OCI-LY1 (cell line): Measurements from ENCODE around the gene DLGAP3.

Experiments
- H2AFZ ChIP-seq: fragments of 200-600 bp; sonication (generic), shearing (Covaris generic); 2 replicates; pipeline ENCODE4 v1.6.0; 2014; ENCODE audit warnings: antibody characterized with exemption, mild to moderate bottlenecking, low read length
- H3F3A ChIP-seq: fragments of 200-600 bp; sonication (generic), shearing (Covaris generic); 2 replicates; pipeline ENCODE4 v1.6.0; 2014; ENCODE audit warnings: mild to moderate bottlenecking, antibody characterized with exemption, low read length, moderate library complexity; ENCODE audit not compliant: insufficient read depth
- H3K27ac ChIP-seq: fragments of 200-600 bp; sonication (generic); 2 replicates; pipeline ENCODE4 v1.5.1; 2014; ENCODE audit warnings: low read length, mixed run types, mild to moderate bottlenecking, low read depth; ENCODE audit not compliant: poor library complexity, severe bottlenecking
- H3K27me3 ChIP-seq: fragments of 200-600 bp; sonication (generic); 2 replicates; pipeline ENCODE4 v1.6.0; 2014; ENCODE audit warnings: antibody characterized with exemption, mild to moderate bottlenecking, low read length, moderate library complexity; ENCODE audit not compliant: insufficient read depth
- H3K36me3 ChIP-seq: fragments of 200-600 bp; sonication (generic); 2 replicates; pipeline ENCODE4 v1.6.1; 2014; ENCODE audit warnings: mild to moderate bottlenecking, antibody characterized with exemption, low read length, moderate library complexity, mixed read lengths; ENCODE audit not compliant: insufficient read depth
- H3K4me1 ChIP-seq: fragments of 200-600 bp; sonication (generic); 2 replicates; pipeline ENCODE4 v1.5.1; 2014; ENCODE audit warnings: mild to moderate bottlenecking, low read length, moderate library complexity; ENCODE audit not compliant: insufficient read depth, severe bottlenecking
- H3K4me2 ChIP-seq: fragments of 200-600 bp; sonication (generic), shearing (Covaris generic); 2 replicates; pipeline ENCODE4 v1.6.1; 2014; ENCODE audit warnings: low read length
- H3K4me3 ChIP-seq: fragments of 200-600 bp; sonication (generic); 2 replicates; pipeline ENCODE4 v1.5.1; 2014; ENCODE audit warnings: low read length, low read depth, mild to moderate bottlenecking, mixed read lengths; ENCODE audit not compliant: poor library complexity, severe bottlenecking
- H3K79me2 ChIP-seq: fragments of 200-600 bp; shearing (Covaris generic); 2 replicates; pipeline ENCODE4 v1.6.1; 2016; ENCODE audit warnings: mixed run types, low read length, mixed read lengths; ENCODE audit not compliant: insufficient read depth
- H3K9ac ChIP-seq: fragments of 200-600 bp; sonication (generic), shearing (Covaris generic); 2 replicates; pipeline ENCODE4 v1.6.1; 2014; ENCODE audit warnings: mild to moderate bottlenecking, low read length, mixed read lengths
- H3K9me2 ChIP-seq: fragments of 200-600 bp; sonication (generic), shearing (Covaris generic); 2 replicates; pipeline ENCODE4 v1.6.1; 2014; ENCODE audit warnings: low read depth, mild to moderate bottlenecking, low read length, mixed read lengths
- H3K9me3 ChIP-seq: fragments of 200-600 bp; shearing (Covaris generic); 2 replicates; pipeline ENCODE4 v1.6.1; 2014; ENCODE audit warnings: low read length, mixed read lengths
- H4K20me1 ChIP-seq: fragments of 200-600 bp; sonication (generic), shearing (Covaris generic); 2 replicates; pipeline ENCODE4 v1.6.0; 2016; ENCODE audit warnings: mild to moderate bottlenecking, low read length; ENCODE audit not compliant: insufficient read depth
- CTCF ChIP-seq: fragments of 200-600 bp; sonication (generic), shearing (Covaris generic); IDR thresholded peaks from 2 replicates; pipeline ENCODE4 v1.5.1; 2017; ENCODE audit warnings: mild to moderate bottlenecking, antibody characterized with exemption, low read length, moderate library complexity, mixed read lengths
- EZH2 ChIP-seq: fragments of 200-600 bp; sonication (generic), shearing (Covaris generic); IDR thresholded peaks from 2 replicates; pipeline ENCODE4 v1.8.0; 2017; ENCODE audit warnings: borderline replicate concordance, mixed run types, mild to moderate bottlenecking, antibody characterized with exemption, low read length, moderate library complexity, mixed read lengths

DLGAP3 gene

GRCh38 chr1:34976384-34977209 is 47.1 kb upstream of the DLGAP3 start:
- Histone ChIP-seq H3K4me1 (peaks cover 7% of the 10 kb centered on the region), H3K9me2 (no peaks in the 10 kb centered on the region), H3K27ac (no peak overlapping the region), H3F3A (no peaks in the 10 kb centered on the region), H3K4me2 (no peak overlapping the region), H3K27me3 (no peaks in the 10 kb centered on the region), H3K9me3 (no peaks in the 10 kb centered on the region), H2AFZ (no peak overlapping the region), H3K36me3 (peaks cover 6% of the 10 kb centered on the region), H3K79me2 (no peaks in the 10 kb centered on the region), H3K4me3 (no peak overlapping the region), H4K20me1 (no peaks in the 10 kb centered on the region), H3K9ac (no peak overlapping the region)
- no peak for TF ChIP-seq CTCF
- TF ChIP-seq EZH2 = no peak

- Histone ChIP-seq H3K27me3 (no peaks in the 10 kb centered on the region), H3K4me3 (no peak overlapping the region), H3F3A (no peaks in the 10 kb centered on the region), H3K4me2 (no peak overlapping the region), H3K36me3 (0 out of 2 replicates have a peak, but pooled peaks cover under 1% of the 10 kb centered on the region), H2AFZ (no peak overlapping the region), H3K79me2 (no peaks in the 10 kb centered on the region), H3K9ac (no peak overlapping the region), H3K9me2 (no peaks in the 10 kb centered on the region), H3K4me1 (peaks cover 4% of the 10 kb centered on the region), H4K20me1 (no peaks in the 10 kb centered on the region), H3K9me3 (no peaks in the 10 kb centered on the region), H3K27ac (no peak overlapping the region)
- TF ChIP-seq EZH2 (no peak), CTCF (no peak)
Measured at GRCh38 chr1:34975771-34976170, 46.3 kb upstream of the DLGAP3 start.

- TF ChIP-seq CTCF (no peak), EZH2 (no peak)
- no peak overlapping the region for H3K27ac ChIP-seq
- H3K4me2 ChIP-seq = no peak overlapping the region
Measured at GRCh38 chr1:34975338-34975737, 45.9 kb upstream of the DLGAP3 start.

More at GRCh38 chr1:34975338-34975737, 45.9 kb upstream of the DLGAP3 start:
- Histone ChIP-seq H3K4me3 (no peak overlapping the region), H3F3A (no peaks in the 10 kb centered on the region), H3K36me3 (no peaks in the 10 kb centered on the region), H3K9me3 (no peaks in the 10 kb centered on the region), H4K20me1 (no peaks in the 10 kb centered on the region), H3K9me2 (no peaks in the 10 kb centered on the region), H3K27me3 (no peaks in the 10 kb centered on the region), H3K4me1 (no peaks in the 10 kb centered on the region), H2AFZ (no peak overlapping the region), H3K9ac (no peak overlapping the region), H3K79me2 (no peaks in the 10 kb centered on the region)
